Measurements from ENCODE around the gene CDK14.
A peak's percentile ranks its signal among the peaks of the same experiment; 100 is the strongest.

The CDK14 gene

GRCh38 chr7:90817151-90817550, 221.0 kb downstream of the CDK14 start:
- DNase-seq, result no peak

GRCh38 chr7:90817846-90818245, 221.7 kb downstream of the CDK14 start:
- no peak for DNase-seq

- DNase-seq, result no peak
Observed at GRCh38 chr7:90818341-90818740, 222.2 kb downstream of the CDK14 start.

GRCh38 chr7:90821961-90822620, 226.0 kb downstream of the CDK14 start:
- no peak for DNase-seq

- DNase-seq, result peak; percentile 99
Observed at GRCh38 chr7:90824386-90825307, 228.5 kb downstream of the CDK14 start.

GRCh38 chr7:90825779-90826178, 229.7 kb downstream of the CDK14 start:
- DNase-seq, result peak; percentile 93

GRCh38 chr7:90828601-90829000, 232.5 kb downstream of the CDK14 start:
- DNase-seq, result peak; percentile 66

GRCh38 chr7:90830308-90830707, 234.2 kb downstream of the CDK14 start:
- no peak for DNase-seq

GRCh38 chr7:90832726-90833125, 236.6 kb downstream of the CDK14 start:
- DNase-seq, result no peak

- peak; percentile 51 for DNase-seq
Observed at GRCh38 chr7:90833443-90833842, 237.3 kb downstream of the CDK14 start.

GRCh38 chr7:90834771-90835170, 238.7 kb downstream of the CDK14 start:
- DNase-seq, result peak; percentile 18

- no peak for DNase-seq
Observed at GRCh38 chr7:90835861-90836260, 239.7 kb downstream of the CDK14 start.

GRCh38 chr7:90836937-90837336, 240.8 kb downstream of the CDK14 start:
- peak; percentile 25 for DNase-seq

- DNase-seq, result no peak
Observed at GRCh38 chr7:90838799-90839198, 242.7 kb downstream of the CDK14 start.

GRCh38 chr7:90839316-90839715, 243.2 kb downstream of the CDK14 start:
- no peak for DNase-seq

GRCh38 chr7:90839727-90840291, 243.7 kb downstream of the CDK14 start:
- DNase-seq, result no peak

- no peak for DNase-seq
Observed at GRCh38 chr7:90841759-90842429, 245.8 kb downstream of the CDK14 start.

GRCh38 chr7:90842430-90842788, 246.3 kb downstream of the CDK14 start:
- no peak for DNase-seq

- DNase-seq, result no peak
Observed at GRCh38 chr7:90843472-90843871, 247.4 kb downstream of the CDK14 start.

- DNase-seq, result no peak
Observed at GRCh38 chr7:90844421-90844820, 248.3 kb downstream of the CDK14 start.

- DNase-seq, result no peak
Observed at GRCh38 chr7:90846192-90846591, 250.1 kb downstream of the CDK14 start.

GRCh38 chr7:90850066-90850465, 253.9 kb downstream of the CDK14 start:
- no peak for DNase-seq

GRCh38 chr7:90850471-90850870, 254.3 kb downstream of the CDK14 start:
- DNase-seq, result no peak
